K562 (cell line): Measurements from ENCODE around the gene ABHD5.

Experiments
- ATF2 ChIP-seq: sonication (generic); formaldehyde crosslinking; IDR thresholded peaks from 2 replicates; pipeline ENCODE4 v1.8.1; 2022; ENCODE audit warnings: missing genetic modification reagents
- ZFP36 ChIP-seq: fragments of 150-350 bp; IDR thresholded peaks from 2 replicates; pipeline ENCODE4 v1.6.1; 2018; ENCODE audit warnings: low read length, low read depth; ENCODE audit not compliant: partially characterized antibody

GRCh38 chr3:43728947-43729346, 38.2 kb downstream of the ABHD5 start:
- TF ChIP-seq ZFP36 (no peak), ATF2 (CRISPR knock-in tag) (no peak)
